Dedifferentiated amniotic fluid mesenchymal stem cell (primary cell): ENCODE data around the gene NME4.
A peak's percentile ranks its signal among the peaks of the same experiment; 100 is the strongest.
"Not testable (repeated sequence)": the region's sequence is repeated elsewhere in the genome, so short reads cannot be mapped to it uniquely, and the experiment has no call there.

Experiments used
- DNase-seq: peaks from one replicate; pipeline ENCODE4 v3.0.0-alpha.2; 2016; ENCODE audit errors: extremely low spot score

The NME4 gene

GRCh38 chr16:398561-399339 lies 1.8 kb downstream of the NME4 start:
- no peak for DNase-seq

- no peak for DNase-seq
Measured at GRCh38 chr16:399340-400019, 2.5 kb downstream of the NME4 start.

DNA sequence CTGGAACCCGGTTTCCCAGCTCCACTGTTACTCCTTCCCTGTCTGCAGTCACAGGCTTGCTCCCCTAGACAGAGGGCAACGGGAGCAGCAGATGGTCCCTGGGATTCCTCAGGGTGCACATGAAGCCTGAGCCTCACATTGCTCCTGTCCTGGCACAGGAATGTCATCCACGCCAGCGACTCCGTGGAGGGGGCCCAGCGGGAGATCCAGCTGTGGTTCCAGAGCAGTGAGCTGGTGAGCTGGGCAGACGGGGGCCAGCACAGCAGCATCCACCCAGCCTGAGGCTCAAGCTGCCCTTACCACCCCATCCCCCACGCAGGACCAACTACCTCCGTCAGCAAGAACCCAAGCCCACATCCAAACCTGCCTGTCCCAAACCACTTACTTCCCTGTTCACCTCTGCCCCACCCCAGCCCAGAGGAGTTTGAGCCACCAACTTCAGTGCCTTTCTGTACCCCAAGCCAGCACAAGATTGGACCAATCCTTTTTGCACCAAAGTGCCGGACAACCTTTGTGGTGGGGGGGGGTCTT lies 3.1 kb downstream of the NME4 start:
- DNase-seq = no peak

DNA sequence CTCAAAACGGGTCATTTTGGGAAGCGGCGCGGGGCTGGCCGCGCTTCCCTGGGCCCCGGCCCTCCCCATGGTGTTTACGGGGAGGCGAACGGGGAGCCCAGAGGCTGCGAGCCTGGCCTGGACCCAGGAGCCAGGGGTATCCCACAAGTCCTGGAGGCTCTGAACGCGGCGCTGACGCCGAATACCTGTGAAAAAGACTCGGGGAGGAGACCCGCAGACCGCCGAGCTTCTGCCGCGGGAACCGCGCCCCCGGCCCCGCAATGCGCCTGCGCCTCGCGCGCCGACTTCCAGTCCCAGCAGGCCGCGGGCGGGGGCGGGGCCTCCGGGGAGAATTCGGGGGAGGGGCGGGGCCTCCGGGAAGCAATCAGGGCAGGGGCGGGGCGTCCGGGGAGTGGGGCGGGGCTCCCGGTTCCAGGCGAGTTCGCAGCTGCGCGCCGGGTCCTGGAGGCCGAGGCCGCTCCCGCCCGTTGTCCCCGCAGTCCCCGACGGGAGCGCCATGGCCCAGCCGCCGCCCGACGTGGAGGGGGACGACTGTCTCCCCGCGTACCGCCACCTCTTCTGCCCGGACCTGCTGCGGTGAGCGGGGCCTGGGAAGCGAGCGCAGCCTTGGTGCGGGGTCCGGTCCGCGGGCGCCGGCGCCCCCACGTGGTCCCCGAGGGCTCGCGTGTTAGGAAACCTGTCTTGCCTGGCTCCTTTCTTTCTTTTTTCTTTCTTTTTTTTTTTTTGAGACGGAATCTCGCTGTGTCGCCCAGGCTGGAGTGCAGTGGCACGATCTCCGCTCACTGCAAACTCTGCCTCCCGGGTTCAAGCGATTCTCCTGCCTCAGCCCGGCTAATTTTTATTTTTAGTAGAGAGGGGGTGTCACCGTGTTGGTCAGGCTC lies 4.7 kb downstream of the NME4 start, which contains the start of gene DECR2:
DECR2 (plus strand) TSS at position 418 of the 881 bp plus-strand sequence; CDS start at position 497, 79 bp downstream.
- peak; percentile 87 for DNase-seq

GRCh38 chr16:404971-405486 lies 8.0 kb downstream of the NME4 start:
- DNase-seq = no peak

- no peak for DNase-seq
Measured at GRCh38 chr16:405548-406506, 8.8 kb downstream of the NME4 start.

DNA sequence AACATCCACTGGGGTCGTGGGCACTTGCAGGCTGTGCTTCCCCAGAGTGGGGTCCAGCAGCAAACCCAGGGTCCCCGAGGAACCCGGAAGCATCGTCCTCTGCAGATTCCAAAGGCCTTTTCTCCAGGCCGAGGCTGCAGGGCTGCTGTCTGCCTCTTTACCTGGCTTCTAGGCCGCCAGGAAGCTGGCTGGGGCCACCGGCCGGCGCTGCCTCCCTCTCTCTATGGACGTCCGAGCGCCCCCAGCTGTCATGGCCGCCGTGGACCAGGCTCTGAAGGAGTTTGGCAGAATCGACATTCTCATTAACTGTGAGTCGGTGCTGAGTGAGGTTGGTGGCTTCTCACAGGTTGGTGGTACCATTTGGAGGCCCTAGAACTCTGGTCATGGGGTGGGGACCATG lies 10.3 kb downstream of the NME4 start:
- no peak for DNase-seq

- DNase-seq = no peak
Measured at GRCh38 chr16:410516-411178, 13.6 kb downstream of the NME4 start.

- no peak for DNase-seq
Measured at GRCh38 chr16:411576-412265, 14.7 kb downstream of the NME4 start.

GRCh38 chr16:414395-415169 lies 17.6 kb downstream of the NME4 start:
- no peak for DNase-seq

- DNase-seq = not testable (repeated sequence)
Measured at GRCh38 chr16:415170-415498, 18.1 kb downstream of the NME4 start.

DNA sequence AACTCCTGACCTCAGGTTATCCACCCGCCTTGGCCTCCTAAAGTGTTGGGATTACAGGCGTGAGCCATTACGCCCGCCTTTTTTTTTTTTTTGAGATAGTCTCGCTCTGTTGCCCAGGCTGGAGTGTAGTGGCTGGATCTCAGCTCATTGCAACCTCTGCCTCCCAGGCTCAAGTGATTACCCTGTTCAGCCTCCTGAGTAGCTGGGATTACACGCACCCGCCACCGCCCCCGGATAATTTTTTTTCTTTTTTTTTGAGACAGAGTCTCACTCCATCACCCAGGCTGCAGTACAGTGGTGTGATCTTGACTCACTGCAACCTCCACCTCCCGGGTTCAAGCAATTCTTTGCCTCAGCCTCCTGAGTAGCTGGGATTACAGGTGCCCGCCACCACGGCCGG lies 25.2 kb downstream of the NME4 start:
- not testable (repeated sequence) for DNase-seq

DNA sequence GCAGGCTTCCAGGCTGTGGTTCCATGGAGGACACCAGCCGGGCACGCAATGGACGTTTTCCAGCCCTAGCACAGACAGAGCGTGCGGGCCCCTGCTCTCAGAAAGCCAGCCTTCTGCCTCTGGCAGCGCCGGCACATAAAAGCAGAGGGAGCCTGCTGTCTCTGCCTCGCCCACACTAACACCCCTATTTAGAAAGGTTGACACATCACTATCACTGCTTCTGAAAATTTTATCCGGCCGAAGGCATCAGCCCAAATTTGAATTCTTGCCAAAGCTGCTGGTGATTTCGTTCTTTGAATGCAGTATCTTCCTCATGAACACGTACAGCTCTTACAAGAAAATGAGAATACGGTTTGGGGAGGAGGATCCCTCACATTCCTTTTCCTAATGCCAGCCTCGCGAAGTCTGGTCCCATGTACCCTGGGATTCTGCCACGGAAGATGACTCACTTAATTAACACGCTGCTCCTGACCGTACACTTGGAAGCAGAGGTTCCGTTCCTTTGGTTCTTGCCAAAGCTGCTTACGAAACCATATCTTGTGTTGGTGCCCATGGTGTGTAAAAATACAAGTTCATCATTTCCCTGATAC lies 27.1 kb downstream of the NME4 start:
- DNase-seq = peak; percentile 86

DNA sequence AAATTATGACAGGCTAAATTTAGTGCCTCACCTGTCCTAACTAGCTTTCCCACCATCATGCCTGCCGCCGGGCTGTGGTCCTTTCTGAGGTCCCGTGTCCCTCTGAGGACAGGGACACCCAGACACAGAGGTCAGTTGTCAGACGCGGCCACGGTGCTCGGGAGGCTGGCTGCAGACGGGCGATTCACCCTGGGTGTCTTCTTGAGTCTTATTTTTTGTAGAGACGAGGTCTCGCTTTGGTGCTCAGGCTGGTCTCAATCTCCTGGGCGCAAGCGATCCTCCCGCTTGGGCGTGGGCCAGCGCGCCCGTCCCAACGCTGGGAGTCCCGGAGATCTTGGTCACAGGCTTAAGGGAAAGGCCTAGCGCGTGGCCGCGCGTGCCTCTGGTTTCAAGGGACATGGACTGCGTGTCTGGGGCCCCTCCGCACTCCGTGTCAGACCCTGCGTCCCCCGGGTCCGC lies 27.7 kb downstream of the NME4 start:
- DNase-seq = no peak

DNA sequence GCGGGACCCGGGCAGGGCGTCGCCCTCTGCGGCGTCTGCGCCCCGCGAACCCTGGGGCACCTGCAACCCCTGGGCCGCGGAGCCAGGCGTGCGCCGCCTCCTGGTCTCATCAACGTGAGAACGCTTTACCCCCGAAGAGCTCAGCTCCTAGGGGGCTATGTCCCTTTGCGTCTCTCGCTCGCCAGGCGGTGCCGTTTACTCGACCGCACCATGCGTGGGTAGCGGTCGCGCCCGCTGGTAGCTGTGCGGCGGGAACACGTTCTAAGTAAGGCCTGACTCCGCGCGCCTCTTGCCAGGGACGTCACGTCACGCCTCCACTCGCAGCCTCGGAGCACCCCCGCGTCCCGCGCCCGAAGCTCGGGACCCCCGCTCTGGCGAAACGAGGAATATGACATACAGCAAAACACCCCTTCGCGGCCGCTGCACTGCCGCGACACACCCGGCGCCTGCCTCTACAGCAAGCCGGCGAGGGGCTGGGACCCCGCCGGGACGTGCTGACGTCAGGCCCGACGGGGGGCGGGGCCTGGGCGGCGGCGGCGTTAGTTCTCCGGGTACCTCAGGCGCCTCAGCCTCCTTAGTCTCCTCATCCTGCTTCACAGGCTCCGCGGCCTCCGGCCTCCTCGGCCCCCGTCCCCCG lies 28.2 kb downstream of the NME4 start, which contains the start of gene RAB11FIP3:
RAB11FIP3 (plus strand) TSS at position 568 of the 637 bp plus-strand sequence. CDS start 358 bp downstream, outside the sequence.
- DNase-seq = peak; percentile 44

DNA sequence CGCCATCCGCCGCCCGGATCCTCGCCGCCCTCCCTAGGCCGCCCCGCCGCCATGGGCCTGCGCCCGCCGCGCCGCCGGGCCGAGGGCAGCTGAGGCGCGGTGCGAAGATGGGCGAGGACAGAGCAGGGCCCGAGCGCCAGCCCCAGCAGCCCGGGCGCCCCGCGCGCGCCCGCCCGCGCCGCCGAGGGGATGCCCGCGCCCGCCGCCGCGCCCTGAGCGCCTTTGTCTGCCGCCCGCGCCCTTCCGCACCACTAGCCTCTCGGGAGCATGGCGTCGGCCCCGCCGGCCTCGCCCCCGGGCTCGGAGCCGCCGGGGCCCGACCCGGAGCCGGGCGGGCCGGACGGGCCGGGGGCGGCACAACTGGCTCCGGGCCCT lies 28.7 kb downstream of the NME4 start:
- no peak for DNase-seq

- DNase-seq = no peak
Measured at GRCh38 chr16:426115-426905, 29.3 kb downstream of the NME4 start.
